Fibroblast of peridontal ligament (primary cell): ENCODE measurements around the gene EFNA5.
"Not testable (repeated sequence)": the region's sequence is repeated elsewhere in the genome, so short reads cannot be mapped to it uniquely, and the experiment has no call there.

Source experiments
- DNase-seq: peaks from one replicate; pipeline ENCODE4 v3.0.0-alpha.2; 2010; ENCODE audit errors: extremely low read depth

EFNA5 gene

DNA sequence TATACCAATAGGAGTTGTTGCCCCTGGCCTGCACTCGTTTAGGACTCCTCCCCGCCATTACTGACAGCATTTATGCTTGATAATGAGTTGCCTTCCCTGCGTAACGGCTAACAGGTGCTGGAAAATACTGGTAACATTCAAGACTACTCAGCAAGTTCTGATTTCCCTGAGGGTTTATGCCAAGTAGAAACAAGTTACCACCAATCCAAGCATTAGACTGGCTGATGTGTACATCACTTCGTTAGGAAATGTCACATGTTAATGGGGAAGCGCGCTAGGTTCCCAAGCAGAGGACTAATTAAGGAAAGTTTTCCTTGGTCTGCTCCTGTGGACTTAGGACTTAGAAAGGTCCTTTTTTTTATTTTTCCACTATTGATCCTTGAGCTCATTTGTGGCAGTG lies 302.1 kb downstream of the EFNA5 start:
- no peak for DNase-seq

DNA sequence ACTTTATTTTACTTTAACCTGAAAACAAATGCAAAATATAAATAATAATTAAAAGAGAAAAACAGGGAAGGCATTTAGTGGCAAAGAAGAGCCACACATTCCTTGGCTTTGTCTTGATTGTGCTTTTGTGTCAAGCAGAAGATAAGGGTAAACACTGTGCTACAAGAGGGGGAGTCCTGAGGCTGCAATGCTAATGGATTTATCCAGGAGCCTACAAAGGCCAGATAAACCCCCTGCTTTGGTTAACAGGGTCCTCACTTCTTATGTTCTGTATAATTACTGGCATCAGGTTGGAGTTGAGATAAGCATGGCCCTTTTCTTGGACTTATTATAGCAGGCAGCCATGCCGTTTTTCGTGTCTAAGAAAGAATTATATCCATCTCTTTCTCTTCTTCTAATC lies 302.8 kb downstream of the EFNA5 start:
- DNase-seq = no peak

DNA sequence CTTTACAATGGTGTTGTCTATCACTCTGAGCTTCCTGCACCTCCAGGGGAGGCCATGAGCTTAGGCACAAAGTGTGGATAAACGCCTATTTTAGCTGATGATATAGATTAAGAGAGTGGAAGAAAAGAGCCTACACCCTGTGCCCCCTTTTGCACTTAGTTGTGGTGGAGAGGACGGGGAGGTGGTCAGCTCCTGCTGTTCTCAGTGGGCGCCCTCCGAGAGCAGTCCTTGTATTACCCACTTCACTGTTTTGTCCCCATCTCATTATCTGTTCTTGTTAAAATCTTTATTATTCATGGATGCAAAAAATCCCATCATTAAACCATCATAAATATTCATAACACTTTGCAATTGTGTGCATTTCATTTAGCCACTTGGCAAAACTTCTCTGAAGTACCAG lies 303.3 kb downstream of the EFNA5 start:
- DNase-seq = no peak

DNA sequence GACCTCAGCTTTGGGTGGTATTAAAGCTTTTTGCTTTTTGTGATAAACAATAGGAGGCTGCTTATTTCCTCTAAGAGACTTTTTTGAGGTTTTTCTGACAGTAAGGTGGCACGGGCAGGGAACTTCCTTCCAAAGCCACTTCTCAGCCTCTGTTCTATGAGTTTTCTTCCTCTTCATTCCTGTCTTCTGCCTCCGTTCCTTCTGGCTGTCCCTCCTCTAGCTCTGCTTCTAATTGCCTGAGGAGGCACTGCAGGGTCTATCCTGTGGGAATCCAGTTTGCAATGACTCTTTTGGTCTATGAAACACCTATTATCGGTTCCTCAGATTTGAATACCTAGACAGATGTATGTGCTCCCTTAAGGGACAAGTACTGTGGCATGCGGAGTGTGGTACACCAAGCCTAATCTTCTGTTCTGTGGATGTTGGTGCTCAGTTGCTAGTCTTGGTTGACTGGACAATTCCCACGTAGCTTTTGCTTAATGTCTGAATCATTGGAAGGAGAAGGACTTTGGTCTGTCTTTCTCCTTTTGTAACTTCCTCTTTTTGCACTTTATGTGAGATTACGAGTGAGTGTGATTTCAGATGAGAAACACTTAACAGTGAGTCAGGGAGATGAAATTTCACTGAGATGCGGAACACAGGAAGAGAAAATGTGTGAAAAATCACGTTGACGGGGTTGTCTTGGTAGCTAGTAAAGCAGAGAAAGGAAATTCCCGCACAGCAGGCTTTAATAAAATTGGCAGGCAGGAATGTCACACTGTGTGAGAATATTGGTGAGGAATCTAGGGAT lies 305.2 kb downstream of the EFNA5 start:
- no peak for DNase-seq

DNA sequence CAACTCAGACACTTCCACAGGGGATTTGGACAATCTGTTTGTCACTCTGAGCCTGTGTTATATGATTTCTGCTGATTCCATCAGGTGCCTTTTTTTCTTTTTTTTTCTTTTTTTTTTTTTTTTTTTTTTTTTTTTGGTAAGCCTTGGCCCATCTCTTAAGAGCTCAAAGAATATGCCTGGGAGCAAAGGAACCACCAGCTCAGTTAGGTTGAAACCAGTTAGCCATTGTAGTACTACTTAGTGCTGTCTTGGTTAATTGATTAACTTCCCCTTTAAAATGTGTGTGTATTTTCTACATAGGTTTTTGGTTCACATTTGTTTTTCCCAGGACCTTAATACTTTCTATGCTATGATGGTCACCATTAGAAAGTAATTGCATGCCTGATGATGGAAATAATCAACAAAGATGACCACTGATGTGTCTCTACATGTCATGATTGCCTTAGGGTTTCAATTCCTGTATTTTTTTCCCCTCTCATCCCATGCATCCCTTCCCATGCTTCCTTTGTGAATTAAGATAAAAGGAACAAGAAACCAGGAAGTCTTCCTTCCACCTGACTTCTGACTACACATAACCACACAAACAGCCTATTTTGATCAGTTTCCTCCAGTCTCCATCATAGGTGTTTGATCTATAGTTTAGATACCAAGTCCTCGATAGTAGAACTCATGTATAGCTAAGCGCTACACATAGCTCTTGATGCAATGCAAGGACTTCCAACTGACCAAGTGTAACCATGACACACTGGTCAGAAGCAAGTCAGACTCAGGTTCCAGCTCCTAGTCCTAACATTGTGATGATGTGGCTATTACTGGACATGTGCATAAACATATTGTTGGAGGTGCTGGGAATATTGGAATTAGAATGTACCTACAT lies 306.1 kb downstream of the EFNA5 start:
- DNase-seq = no peak

DNA sequence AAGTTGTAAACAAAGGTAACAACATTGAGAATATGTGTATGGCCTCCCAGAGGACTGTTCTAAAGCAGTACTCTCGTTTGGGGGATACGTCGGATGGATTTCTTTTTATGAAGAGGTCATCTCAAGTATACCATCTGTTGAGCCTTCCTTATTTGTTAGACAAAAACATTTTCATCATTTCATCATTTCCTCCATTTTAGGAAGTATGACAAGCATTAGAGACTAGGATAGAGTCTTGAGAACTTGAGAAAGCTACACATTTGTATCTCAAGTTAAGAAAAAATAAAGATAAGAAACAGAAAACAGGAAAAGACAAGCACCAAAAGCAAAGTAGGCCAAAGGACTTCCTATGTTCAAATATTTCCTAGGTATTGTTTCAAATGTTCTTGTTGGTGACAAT lies 307.0 kb downstream of the EFNA5 start:
- DNase-seq = no peak

DNA sequence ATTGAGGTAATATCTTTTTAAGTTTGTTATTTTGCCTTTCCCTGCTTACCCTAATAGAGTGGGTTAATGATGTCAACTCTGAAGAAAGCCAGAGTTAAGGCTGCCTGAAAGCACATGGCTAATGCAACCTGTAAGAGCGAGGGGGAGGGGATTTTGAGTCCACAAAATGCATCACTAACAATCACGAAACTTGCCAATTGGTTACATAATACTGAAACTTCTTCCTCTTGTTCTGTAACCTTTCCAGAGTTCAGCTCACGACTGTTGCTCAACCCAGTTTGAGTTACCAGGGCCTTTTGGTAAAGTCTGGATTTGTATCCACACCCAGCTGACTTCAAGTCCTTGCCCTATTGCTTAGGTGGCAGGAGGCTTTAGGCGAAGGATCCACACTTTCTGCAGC lies 308.8 kb downstream of the EFNA5 start:
- peak; percentile 89 for DNase-seq

DNA sequence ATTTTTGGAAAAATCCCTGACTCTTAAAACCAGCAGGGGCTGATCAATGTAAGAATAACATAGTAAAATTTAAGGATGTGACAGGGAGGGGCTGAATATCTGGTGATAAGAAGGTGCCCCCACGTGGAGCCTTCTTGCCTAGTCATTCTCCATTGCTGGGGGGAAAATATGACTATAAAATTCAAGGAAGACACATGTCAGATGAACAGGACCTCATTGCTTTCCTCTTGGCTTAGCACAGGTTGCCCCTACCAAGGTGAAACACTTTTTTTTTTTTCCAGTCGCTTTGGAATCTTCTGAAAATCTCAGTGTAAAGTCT lies 310.9 kb downstream of the EFNA5 start:
- DNase-seq = no peak

DNA sequence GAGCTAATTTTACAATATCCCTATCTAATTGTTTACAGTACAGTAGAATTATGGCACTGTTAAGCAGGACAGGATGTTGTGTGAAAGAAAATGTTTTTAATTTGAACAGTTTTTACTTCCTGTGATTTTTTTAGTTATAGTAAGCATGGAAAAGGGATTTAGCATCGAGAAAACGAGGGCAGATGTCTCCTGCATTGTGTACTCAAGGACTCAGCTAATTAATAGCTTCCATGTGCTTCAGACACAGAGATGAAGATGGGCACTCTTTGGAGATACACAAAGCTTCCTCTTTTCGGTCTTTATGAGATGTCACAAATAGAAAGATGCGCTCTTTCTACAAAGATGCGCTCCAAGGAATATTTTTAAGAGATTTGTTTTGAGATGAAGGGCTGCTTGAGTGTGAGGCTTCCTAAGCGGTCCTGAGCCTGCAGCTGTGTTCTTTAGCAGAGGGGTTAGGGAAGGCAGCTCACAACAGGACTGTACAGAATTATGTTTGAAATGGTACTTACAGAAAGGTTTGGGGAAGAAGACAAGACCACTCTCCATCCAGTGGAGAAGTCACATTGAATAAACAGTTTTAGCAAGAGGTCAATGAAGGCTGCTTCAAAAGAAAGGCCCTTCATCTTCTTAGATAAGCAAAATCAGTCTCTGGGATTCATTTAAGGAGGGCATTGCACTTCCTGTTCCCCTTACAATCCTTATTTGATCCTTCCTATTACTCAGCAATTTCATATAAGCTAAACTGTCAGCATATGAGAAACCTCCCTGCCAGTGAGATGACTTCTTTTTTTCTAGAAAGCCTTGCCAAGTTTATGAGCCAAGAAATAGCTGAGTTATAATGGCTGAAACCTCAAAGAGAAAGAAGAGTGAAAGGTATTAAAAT lies 311.5 kb downstream of the EFNA5 start:
- DNase-seq = peak; percentile 88

DNA sequence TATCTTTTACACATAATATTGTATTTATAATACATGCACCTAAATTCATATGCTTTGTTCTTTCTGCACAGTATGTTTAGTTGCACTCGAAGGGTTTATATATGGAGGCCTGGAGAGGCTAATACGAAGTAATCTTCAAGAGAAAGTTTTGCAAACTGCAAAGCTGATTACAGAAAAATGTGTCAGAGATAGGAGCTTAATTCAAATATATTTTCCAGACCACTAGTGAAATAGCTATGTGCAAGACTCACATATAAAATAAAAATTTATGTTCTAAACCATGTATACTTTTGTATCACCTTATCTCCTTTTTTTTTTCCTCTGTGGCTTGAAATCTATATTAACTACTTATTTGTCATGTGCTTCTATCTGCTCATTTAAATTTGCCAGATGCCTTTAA lies 313.8 kb downstream of the EFNA5 start:
- no peak for DNase-seq

DNA sequence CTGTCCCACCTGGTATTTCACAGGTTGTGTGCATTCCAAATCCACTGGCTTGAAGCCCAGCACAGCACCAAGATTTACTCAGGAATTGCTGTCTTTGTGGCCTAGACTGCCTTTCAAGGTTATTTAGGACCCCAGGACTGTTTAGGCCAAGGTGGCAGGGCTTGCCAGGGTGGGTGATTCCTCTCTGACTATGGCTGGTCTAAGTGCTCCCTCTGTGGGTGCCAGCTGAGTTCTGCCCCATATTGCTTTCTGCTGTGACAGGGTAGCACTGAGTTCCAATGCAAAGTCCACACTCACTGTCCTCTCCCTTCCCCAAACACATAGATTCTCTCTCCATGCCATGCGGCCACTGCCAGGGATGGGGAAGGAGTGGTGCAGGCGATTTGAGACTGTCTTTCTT lies 318.2 kb downstream of the EFNA5 start:
- no peak for DNase-seq

DNA sequence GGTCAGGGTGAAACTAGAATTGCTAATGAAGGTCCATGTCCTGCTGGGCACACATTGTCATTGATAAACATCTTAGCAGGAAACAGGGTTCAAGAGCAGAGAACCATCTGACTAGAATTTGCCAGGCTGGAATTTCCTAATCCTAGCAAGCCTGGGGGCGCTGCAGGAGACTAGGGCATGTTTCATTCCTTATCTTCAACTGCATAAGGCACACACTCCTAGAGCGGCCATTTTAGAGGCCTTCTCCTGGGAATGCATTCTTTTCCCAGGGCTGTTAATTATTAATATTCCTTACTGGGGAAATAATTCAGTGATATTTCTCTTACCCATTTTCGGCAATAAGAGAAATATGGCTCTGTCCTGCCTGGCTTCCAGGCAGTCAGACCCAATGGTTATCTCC lies 324.2 kb downstream of the EFNA5 start:
- not testable (repeated sequence) for DNase-seq

DNA sequence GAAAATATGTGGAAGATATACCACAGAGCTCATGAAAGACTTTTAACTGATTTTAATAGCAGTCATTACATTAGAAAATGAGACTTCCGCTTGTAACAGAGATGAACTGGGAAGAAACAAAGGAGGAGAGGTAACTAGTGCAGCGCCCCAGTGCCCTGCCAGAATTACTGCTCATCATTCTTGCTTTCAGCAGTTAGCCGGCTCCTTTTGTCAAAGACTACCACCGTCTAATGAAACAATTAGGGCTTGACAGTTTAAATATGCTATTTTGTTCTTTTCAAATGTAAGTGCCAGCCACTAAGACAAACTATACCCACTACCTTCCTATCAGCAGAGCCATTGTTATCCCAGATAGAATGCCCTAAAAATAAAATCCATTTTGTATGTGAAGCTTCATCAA lies 328.4 kb downstream of the EFNA5 start:
- DNase-seq = no peak

DNA sequence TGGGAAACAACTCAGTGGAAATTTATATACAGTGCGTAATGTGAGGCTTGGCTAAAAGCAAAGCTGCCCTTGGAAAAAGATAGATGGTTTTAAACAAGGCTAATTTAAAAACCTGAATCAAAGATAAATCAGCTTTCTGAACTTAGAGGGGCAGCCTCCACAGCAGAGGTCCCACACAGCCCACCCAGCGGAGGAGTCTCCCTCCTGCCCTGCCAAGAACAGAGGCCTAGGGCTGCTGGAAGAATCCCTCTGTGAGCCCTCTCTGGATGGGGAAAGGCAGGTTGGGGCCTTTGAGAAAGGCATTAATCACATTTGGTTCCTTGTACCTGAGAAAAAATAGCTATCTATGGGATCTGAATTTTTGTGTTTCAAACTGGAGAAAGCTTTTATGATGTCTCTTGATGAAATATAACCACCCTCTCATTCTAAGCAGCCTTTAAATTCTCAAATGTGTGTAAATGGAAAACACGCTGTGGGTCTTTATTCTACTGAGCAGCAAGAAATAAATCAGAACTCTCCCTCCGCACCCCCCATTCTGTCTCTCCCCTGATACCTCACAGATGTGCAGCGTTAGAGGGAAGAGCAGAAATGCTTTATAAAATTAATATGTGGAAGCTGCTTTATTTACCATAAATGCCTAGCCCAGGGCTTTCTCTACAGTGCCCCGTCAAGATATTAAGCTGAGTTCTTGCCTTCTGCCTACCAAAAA lies 329.2 kb downstream of the EFNA5 start:
- DNase-seq = no peak

DNA sequence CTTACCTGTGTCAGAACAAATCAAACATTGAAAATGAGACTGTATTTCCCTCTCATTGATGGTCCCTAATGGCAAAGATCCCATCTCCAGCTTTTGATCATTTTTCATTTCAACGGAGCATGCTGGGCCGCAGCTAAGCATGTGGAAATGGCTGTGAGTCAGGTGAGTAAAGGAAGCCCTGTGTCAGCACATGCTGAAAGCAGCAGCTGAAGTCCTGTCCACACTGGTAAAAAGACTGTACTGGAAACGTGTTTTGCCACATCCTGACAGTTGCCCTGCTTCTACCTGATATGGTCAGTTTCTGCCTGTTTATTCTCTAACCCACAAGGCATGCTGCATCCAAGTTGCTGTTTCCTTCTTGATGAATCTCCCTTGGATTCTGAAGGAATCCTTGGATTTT lies 330.1 kb downstream of the EFNA5 start:
- DNase-seq = no peak

DNA sequence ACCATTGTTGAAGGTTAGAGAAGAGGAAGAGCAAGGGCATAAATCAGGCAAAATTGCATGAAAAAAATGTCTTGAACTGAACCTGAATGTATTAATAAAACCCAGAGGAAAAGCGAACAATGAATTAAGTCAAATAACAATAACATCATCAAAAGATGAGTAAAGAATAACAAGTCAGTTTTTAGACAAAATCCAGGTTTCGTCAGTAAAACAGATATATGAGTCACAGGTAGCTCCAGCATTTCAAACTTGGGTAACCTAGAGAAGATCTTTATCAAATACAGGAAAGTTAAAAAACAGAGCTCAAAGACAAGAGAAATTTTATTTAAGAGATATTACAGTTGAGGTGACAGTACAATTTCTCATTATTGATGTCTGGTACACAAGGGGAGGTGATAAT lies 332.4 kb downstream of the EFNA5 start:
- DNase-seq = no peak

DNA sequence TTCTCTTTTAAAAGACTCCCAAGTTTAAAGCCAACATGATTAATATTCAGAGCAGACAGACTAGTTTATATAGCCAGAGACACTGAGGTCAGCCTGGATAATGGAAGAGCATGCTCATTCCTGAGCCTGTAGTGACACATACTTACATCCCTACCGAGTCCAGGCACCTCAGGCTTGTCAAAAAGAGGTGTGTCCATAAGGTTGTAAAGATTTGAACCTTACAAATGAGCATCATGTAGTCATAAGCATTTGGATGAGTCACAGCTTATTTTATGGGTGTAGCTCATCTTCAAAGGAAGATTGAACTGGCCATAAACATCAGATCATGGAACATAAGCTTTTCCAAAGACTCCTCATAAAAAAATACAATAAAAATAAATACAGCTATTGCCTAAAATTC lies 333.5 kb downstream of the EFNA5 start:
- DNase-seq = no peak

DNA sequence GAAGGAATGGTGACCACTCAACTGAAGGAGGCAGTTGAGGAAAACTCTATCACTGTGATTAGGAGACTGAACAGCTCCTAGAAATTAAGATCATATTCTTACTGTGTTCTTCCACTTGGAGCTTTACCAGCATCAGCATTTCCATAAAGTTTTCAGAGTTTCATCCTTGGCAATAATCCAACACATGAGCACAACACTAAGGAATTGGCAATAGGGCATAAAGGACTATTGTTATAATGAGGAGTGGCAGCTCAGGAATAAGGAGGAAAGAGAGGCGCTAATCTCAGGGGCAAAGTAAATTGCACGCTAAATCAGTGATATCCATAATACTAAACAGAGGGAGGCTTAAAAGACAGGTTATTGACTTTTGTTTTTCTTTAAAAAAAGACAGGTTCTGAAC lies 338.9 kb downstream of the EFNA5 start:
- peak; percentile 15 for DNase-seq

DNA sequence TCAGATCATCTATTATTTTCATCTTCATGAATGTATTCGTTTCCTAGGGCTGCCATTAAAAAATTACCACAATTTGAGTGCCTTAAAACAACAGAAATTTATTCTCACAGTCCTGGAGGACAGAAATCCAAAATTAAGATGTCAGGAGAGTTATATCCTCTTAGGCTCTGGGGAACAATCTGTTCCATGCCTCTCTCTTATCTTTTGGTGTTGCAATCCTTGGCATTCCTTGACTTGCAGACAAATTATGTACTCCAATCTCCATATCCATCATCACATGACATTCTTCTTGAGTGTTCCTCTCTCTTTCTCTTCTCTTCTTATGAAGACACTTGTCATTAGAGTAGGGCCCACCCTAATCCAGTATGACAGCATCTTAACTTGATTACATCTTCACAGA lies 339.4 kb downstream of the EFNA5 start:
- no peak for DNase-seq

DNA sequence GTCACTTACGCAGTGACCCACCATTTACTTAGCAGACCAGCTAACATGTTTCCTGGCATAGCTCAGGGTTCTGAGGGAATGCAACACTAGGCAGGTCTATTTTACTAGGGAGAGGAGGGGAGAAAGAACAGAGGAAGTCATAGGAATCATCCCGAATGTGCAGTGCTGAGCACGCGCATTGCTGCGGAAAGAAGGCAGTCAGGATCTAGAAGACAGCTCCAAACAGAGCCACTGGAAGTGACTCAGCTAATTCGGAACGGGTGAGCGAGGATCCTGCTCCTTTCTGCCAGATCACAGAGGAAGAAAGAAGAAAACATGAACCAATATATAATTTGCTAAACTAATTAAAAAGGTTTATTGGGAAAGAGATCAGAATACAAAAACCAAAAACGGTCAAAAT lies 339.8 kb downstream of the EFNA5 start:
- no peak for DNase-seq

DNA sequence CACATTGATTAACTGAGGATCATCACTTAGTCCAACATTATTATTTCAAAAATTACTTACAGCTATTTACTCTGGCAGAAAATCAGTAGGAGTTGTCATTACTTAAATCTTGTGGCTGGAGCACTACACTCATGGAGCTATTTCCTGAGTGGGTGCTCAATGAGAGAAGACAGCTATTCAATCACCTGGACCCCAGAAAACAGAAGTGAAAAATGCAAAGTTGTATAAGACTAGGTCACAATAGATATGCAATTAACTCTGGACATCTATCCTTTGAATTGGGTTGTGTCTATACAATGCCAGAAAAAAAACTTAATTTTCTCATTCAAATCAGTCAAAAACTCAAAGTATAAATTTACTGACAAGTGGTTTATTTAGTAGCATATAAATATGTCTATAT lies 340.9 kb downstream of the EFNA5 start:
- DNase-seq = no peak
